ENCODE measurements around the gene LMOD3. TPM values are rescaled to one million over a fixed set of nuclear protein-coding genes. Genes with fewer than 3 reads are reported as not detected.

LMOD3 gene
- total and polyA plus RNA-seq, 2 donors (not counting 3 experiments of a cell fraction or from before 2014, with no cell fraction given), result not detected

GRCh38 chr3:69095636-69096035 lies 26.8 kb downstream of the LMOD3 start:
- no TSS peak for BruUV-seq (replicated peaks)
- CTCF ChIA-PET, result interaction anchor here (1.7 kb wide), 1 partner anchor 10 kb away, joined by 8 read pairs; no protein-coding TSS in a partner anchor
- H4K20me1 ChIP-seq (replicated peaks; ENCODE audit: control insufficient read depth, extremely low read depth, insufficient read depth, low read length), result no peaks in the 10 kb centered on the region

More at GRCh38 chr3:69095636-69096035, 26.8 kb downstream of the LMOD3 start:
- Histone ChIP-seq H3K79me2 (ENCODE audit: control insufficient read depth, insufficient read depth, low read length) (peaks cover 79% of the 10 kb centered on the region), H3K27me3 (ENCODE audit: control insufficient read depth in 2 of 2, insufficient read depth in 2 of 2, low read length in 2 of 2) (no peaks in the 10 kb centered on the region), H3K27ac (ENCODE audit: insufficient read depth, low read depth, low read length) (no peak overlapping the region), H3K4me2 (ENCODE audit: insufficient read depth, low read length) (no peak overlapping the region), H3K9ac (replicated peaks; ENCODE audit: extremely low read depth, insufficient read depth, low read length) (no peak overlapping the region), H3K4me3 (replicated peaks in 1 of 3; ENCODE audit: insufficient read depth in 1 of 3, low read depth in 1 of 3, low read length in 3 of 3) (no peak overlapping the region), H3K4me1 (ENCODE audit: control insufficient read depth, extremely low read depth, insufficient read depth, low read length) (peaks cover 33% of the 10 kb centered on the region), H2AFZ (ENCODE audit: low read depth, low read length) (no peak overlapping the region), H3K36me3 (ENCODE audit: control insufficient read depth in 2 of 2, extremely low read depth in 1 of 2, insufficient read depth in 2 of 2, low read length in 2 of 2) (peaks cover 0 to 4% of the 10 kb centered on the region in 2 experiments), H3K9me1 (replicated peaks; ENCODE audit: control insufficient read depth, extremely low read depth, insufficient read depth, low read length) (no peaks in the 10 kb centered on the region), H3K9me3 (replicated peaks; ENCODE audit: control insufficient read depth, insufficient read depth, low read length) (no peaks in the 10 kb centered on the region)
- DNase-seq (ENCODE audit: low read depth, low spot score) (no peak), FAIRE-seq (no peak)
- TF ChIP-seq FOS (IDR thresholded peaks at IDR 0.05; ENCODE audit: borderline replicate concordance, insufficient read depth, low read length) (no peak), MYC (IDR thresholded peaks at IDR 0.05; ENCODE audit: low read depth, low read length) (no peak), CTCF (IDR thresholded peaks at IDR 0.05; ENCODE audit: extremely low read depth in 1 of 2, insufficient read depth in 1 of 2, low read depth in 1 of 2, low read length in 2 of 2) (no peak), GATA2 (IDR thresholded peaks at IDR 0.05; ENCODE audit: insufficient read depth, insufficient read length, low read depth, low read length) (no peak), EZH2 (IDR thresholded peaks at IDR 0.05; ENCODE audit: borderline replicate concordance, low read depth, low read length, severe bottlenecking) (no peak), POLR2A (IDR thresholded peaks at IDR 0.05; ENCODE audit: low read depth, low read length) (no peak), JUN (IDR thresholded peaks at IDR 0.05; ENCODE audit: borderline replicate concordance, insufficient read depth, insufficient read length, low read depth) (no peak)
- dilution Hi-C loops (cut with MboI; ENCODE audit: extremely low pct_ligation_motif_present, low sequenced_read_pairs), result no loop called here
- intact Hi-C loops (cut with micrococcal nuclease), result no loop called here
- POLR2A ChIA-PET, result no interaction called here

Measured in endothelial cell of umbilical vein (primary cell).